K562 (cell line): Measurements from ENCODE around the gene DSE. TPM values are rescaled to one million over a fixed set of nuclear protein-coding genes. Genes with fewer than 3 reads are reported as not detected.

Experiments
- ATAC-seq: fragments of 200-7000 bp; cut with Tn5 transposase; 3 replicates; pipeline ENCODE4 v1.9.1; 2020; ENCODE audit warnings: moderate library complexity
- BruUV-seq: library from RNA; stranded (reverse); fragments of 400-500 nt; replicated peaks from 2 replicates; lab custom pipeline; 2021; lab: Mats Ljungman, UMichigan
- CTCF ChIA-PET: fragments of 300-600 bp; formaldehyde crosslinking; extraction: SDS; loops from one replicate; lab custom pipeline; 2021; ENCODE audit warnings: low intra/inter-chr PET ratio; lab: Yijun Ruan, JAX
- POLR2A ChIA-PET: fragments of 300-600, 350-650 bp; sonication (Branson Sonifier 250); formaldehyde crosslinking; extraction: SDS; loops from one replicate; lab custom pipeline; 2021; ENCODE audit warnings: antibody characterized with exemption, inconsistent platforms; lab: Yijun Ruan, JAX
- DNase-seq, 4 experiments: peaks; one replicate each; pipeline versions ENCODE4 v3.0.0 to v3.0.0-alpha.2; 2011 to 2018; ENCODE audit warnings: low spot score in 3 of 4, mixed read lengths in 3 of 4; ENCODE audit errors: extremely low read depth in 1 of 4
- FAIRE-seq: peaks from 2 replicates; lab custom pipeline; 2011; peaks lifted over from hg19 to GRCh38; lab: Jason Lieb, UNC
- H2AFZ ChIP-seq: 2 replicates; pipeline ENCODE4 v1.6.0; 2011; ENCODE audit warnings: low read depth, low read length, control low read depth, inconsistent platforms
- H3K27ac ChIP-seq: fragments of 200-600 bp; 3 replicates; pipeline ENCODE4 v1.8.0; 2011; ENCODE audit warnings: low read depth, mild to moderate bottlenecking, control low read depth, inconsistent platforms, low read length, moderate library complexity, mixed read lengths; ENCODE audit errors: extremely low read depth
- H3K27me3 ChIP-seq, 2 experiments: fragments of 300-600 bp in 1 of 2; 2 replicates in 1 of 2; 3 replicates in 1 of 2; pipeline versions ENCODE4 v1.6.0 to v1.8.0; 2011; ENCODE audit warnings: inconsistent platforms in 2 of 2, low read length in 2 of 2, mild to moderate bottlenecking in 1 of 2, mixed read lengths in 1 of 2, moderate library complexity in 1 of 2; ENCODE audit not compliant: control insufficient read depth in 2 of 2, insufficient read depth in 2 of 2
- H3K36me3 ChIP-seq: fragments of 300-600 bp; 3 replicates; pipeline ENCODE4 v1.8.0; 2011; ENCODE audit warnings: mild to moderate bottlenecking, low read length, inconsistent platforms; ENCODE audit not compliant: control insufficient read depth, insufficient read depth
- H3K4me1 ChIP-seq, 2 experiments: fragments of 200-600 bp in 1 of 2; replicated peaks in 1 of 2; 2 replicates in 1 of 2; 3 replicates in 1 of 2; pipeline versions ENCODE4 v1.5.1 to v1.8.0; 2011; ENCODE audit warnings: inconsistent platforms in 2 of 2, low read length in 2 of 2, mild to moderate bottlenecking in 1 of 2, mixed read lengths in 1 of 2, moderate library complexity in 1 of 2; ENCODE audit not compliant: control insufficient read depth in 2 of 2, insufficient read depth in 2 of 2
- H3K4me2 ChIP-seq: 2 replicates; pipeline ENCODE4 v1.6.1; 2011; ENCODE audit warnings: low read length, control low read depth, inconsistent platforms, mixed read lengths; ENCODE audit not compliant: insufficient read depth
- H3K4me3 ChIP-seq: fragments of 200-600 bp; sonication (generic), shearing (Covaris generic); 2 replicates; pipeline ENCODE4 v1.5.1; 2016; ENCODE audit warnings: control low read depth, inconsistent platforms
- H3K79me2 ChIP-seq: fragments of 200-600 bp; 3 replicates; pipeline ENCODE4 v1.8.0; 2011; ENCODE audit warnings: low read length, inconsistent platforms; ENCODE audit not compliant: control insufficient read depth, insufficient read depth
- H3K9ac ChIP-seq, 2 experiments: 2 replicates each; pipeline versions ENCODE4 v1.6.0 to v1.6.1; 2011; ENCODE audit warnings: low read depth in 2 of 2, low read length in 2 of 2, control low read depth in 1 of 2, inconsistent platforms in 1 of 2, mild to moderate bottlenecking in 1 of 2, mixed read lengths in 1 of 2; ENCODE audit not compliant: insufficient read depth in 1 of 2
- H3K9me1 ChIP-seq: one replicate; pipeline ENCODE4 v1.6.0; 2011; ENCODE audit warnings: inconsistent platforms, mild to moderate bottlenecking, low read length, moderate library complexity; ENCODE audit not compliant: control insufficient read depth, insufficient read depth
- H3K9me3 ChIP-seq: replicated peaks from 2 replicates; pipeline ENCODE4 v1.5.1; 2011; ENCODE audit warnings: low read depth, low read length, inconsistent platforms; ENCODE audit not compliant: control insufficient read depth, insufficient read depth
- H4K20me1 ChIP-seq: replicated peaks from 2 replicates; pipeline ENCODE4 v1.6.1; 2011; ENCODE audit warnings: low read length, inconsistent platforms, mixed read lengths; ENCODE audit not compliant: control insufficient read depth, insufficient read depth
- ATF3 ChIP-seq, 2 experiments: fragments of 450-650 bp in 1 of 2; sonication (generic) in 1 of 2; formaldehyde crosslinking in 1 of 2; IDR thresholded peaks in 1 of 2; conservative IDR thresholded peaks in 1 of 2; 2 replicates each; pipeline versions ENCODE4 v1.6.1 to v1.8.1; 2016 to 2023; ENCODE audit warnings: mild to moderate bottlenecking in 2 of 2, moderate library complexity in 2 of 2, inconsistent platforms in 1 of 2, missing genetic modification reagents in 1 of 2
- E2F6 ChIP-seq, 2 experiments: IDR thresholded peaks; 2 replicates each; pipeline ENCODE4 v1.6.1; 2011; ENCODE audit warnings: borderline replicate concordance in 1 of 2, control low read depth in 1 of 2, low read depth in 1 of 2, low read length in 1 of 2, mild to moderate bottlenecking in 1 of 2, mixed read lengths in 1 of 2, moderate library complexity in 1 of 2; ENCODE audit not compliant: insufficient read depth in 1 of 2, insufficient read length in 1 of 2, poor library complexity in 1 of 2, severe bottlenecking in 1 of 2; ENCODE audit errors: extremely low read depth in 1 of 2
- FOSL1 ChIP-seq: fragments of 200-800 bp; sonication (Bioruptor generic); conservative IDR thresholded peaks from 2 replicates; pipeline ENCODE4 v1.6.1; 2016; ENCODE audit warnings: missing genetic modification characterization, missing compliant biosample characterization
- JUND ChIP-seq, 2 experiments: IDR thresholded peaks; 2 replicates in 1 of 2; 3 replicates in 1 of 2; pipeline ENCODE4 v1.6.1; 2011; ENCODE audit warnings: borderline replicate concordance in 2 of 2, low read depth in 2 of 2, low read length in 2 of 2, improper control_type of control experiment in 1 of 2, missing biosample characterization in 1 of 2, missing genetic modification characterization in 1 of 2, missing genetic modification reagents in 1 of 2
- NBN ChIP-seq: fragments of 450-650 bp; IDR thresholded peaks from 2 replicates; pipeline ENCODE4 v1.6.1; 2016; ENCODE audit warnings: low read depth, mild to moderate bottlenecking
- POLR2H ChIP-seq: IDR thresholded peaks from 2 replicates; pipeline ENCODE4 v1.6.1; 2016; ENCODE audit warnings: missing genetic modification characterization, low read depth, mild to moderate bottlenecking, control low read depth, missing compliant biosample characterization, moderate library complexity
- PRDM10 ChIP-seq: fragments of 450-650 bp; IDR thresholded peaks from 2 replicates; pipeline ENCODE4 v1.6.1; 2018; ENCODE audit not compliant: partially characterized antibody
- TRIM24 ChIP-seq, 2 experiments: fragments of 450-650 bp; IDR thresholded peaks; 2 replicates each; pipeline ENCODE4 v1.6.1; 2016
- WGBS: fragments of 100-300 bp; shearing (Covaris generic); methylation state at CpG from one replicate; pipeline ENCODE4 v1.1.6; 2016; ENCODE audit warnings: low coverage, mixed read lengths; ENCODE audit not compliant: insufficient coverage; ENCODE audit errors: missing lambda C conversion rate; 5-methylcytosine and 5-hydroxymethylcytosine counted together
- in situ Hi-C: fragments of 300-500 bp; cut with MboI; formaldehyde crosslinking; loops from 4 replicates; pipeline ENCODE4 v1.15.0; 2018; ENCODE audit warnings: inconsistent platforms, mixed read lengths
- intact Hi-C: fragments of 100-400 bp; cut with micrococcal nuclease; formaldehyde crosslinking; loops from 2 replicates; pipeline ENCODE4 v1.14.2; 2022
- polyA plus RNA-seq, 8 experiments: library from polyadenylated mRNA; depleted of rRNA in 4 of 8; stranded (reverse) in 5 of 8; unstranded in 3 of 8; fragments of >200 nt; fragmentation: Nextera tagmentation in 2 of 8; fragmentation: Illumina TruSeq in 1 of 8; extraction: Ambion mirVana in 2 of 8; extraction: Trizol in 1 of 8; gene quantifications; 2 replicates each; pipeline versions ENCODE4 v1.2.1 to v1.2.3, GENCODE V29; 2011 to 2014; ENCODE audit warnings: inconsistent platforms in 1 of 8, missing spikeins in 1 of 8
- total RNA-seq, 7 experiments: library from RNA; depleted of rRNA in 6 of 7; stranded (reverse); fragments of >200 nt in 6 of 7; fragmentation: Illumina TruSeq in 2 of 7; extraction: Trizol in 2 of 7; gene quantifications; 2 replicates each; pipeline versions ENCODE4 v1.2.1 to v1.2.3, GENCODE V29; 2011 to 2021; ENCODE audit warnings: low replicate concordance in 1 of 7

DSE gene
- total and polyA plus RNA-seq, 9 of the 15 experiments (the other 6 are each of a cell fraction or from before 2014, with no cell fraction given), result 0.49 to 1.7 (median 0.79) TPM

GRCh38 chr6:116405652-116406356 is 35.1 kb downstream of the DSE start:
- DNase-seq (peak in 2 of 4 experiments; percentile 17 to 47), FAIRE-seq (peak; percentile 78), ATAC-seq (peak; percentile 84)
- Histone ChIP-seq H3K27ac (no peak overlapping the region), H3K4me1 (peaks cover 2 to 9% of the 10 kb centered on the region in 2 experiments; a peak in 2 of 5 replicates), H3K4me3 (no peak overlapping the region), H3K79me2 (no peaks in the 10 kb centered on the region), H2AFZ (0 out of 2 replicates have a peak overlapping the region, but pooled peaks have one; percentile 12), H3K4me2 (no peak overlapping the region), H3K36me3 (no peaks in the 10 kb centered on the region), H3K9ac (no peak overlapping the region), H3K27me3 (no peaks in the 10 kb centered on the region; a peak in 1 of 5 replicates), H3K9me3 (no peaks in the 10 kb centered on the region), H4K20me1 (no peaks in the 10 kb centered on the region), H3K9me1 (no peaks in the 10 kb centered on the region)
- intact Hi-C loops (no loop called here), in situ Hi-C loops (no loop called here)
- POLR2A ChIA-PET, result no interaction called here
- whole genome bisulfite sequencing, result 1% methylated on average over 8 of the region's 8 CpGs
- TF ChIP-seq PRDM10 (peak; percentile 90), NBN (no peak), POLR2H (no peak), ATF3 (IDR thresholded peaks at IDR 0.05) (peak; percentile 54), ATF3 (CRISPR knock-in tag; conservative IDR thresholded peaks at IDR 0.05) (no peak), FOSL1 (tag) (peak; percentile 17), TRIM24 (IDR thresholded peaks at IDR 0.05) (0 out of 4 replicates have a peak, but pooled peaks of 1 of the 2 experiments have one; percentile 10), JUND (IDR thresholded peaks at IDR 0.05; ENCODE audit: borderline replicate concordance, low read depth, low read length) (peak; percentile 71; the same call in 1 of the 2 replicates), JUND (tag; IDR thresholded peaks at IDR 0.05; ENCODE audit: borderline replicate concordance, low read depth, low read length) (no peak; the same call in 2 of the 3 replicates), E2F6 (IDR thresholded peaks at IDR 0.05; ENCODE audit: borderline replicate concordance in 1 of 2, extremely low read depth in 1 of 2, insufficient read depth in 1 of 2, insufficient read length in 1 of 2, low read depth in 1 of 2, low read length in 1 of 2, poor library complexity in 1 of 2, severe bottlenecking in 1 of 2) (peak in 1 of 2 experiments; percentile 32)
- no TSS peak for BruUV-seq
- CTCF ChIA-PET, result no interaction called here
